ENCODE measurements around the gene EMSY.

The EMSY gene

DNA sequence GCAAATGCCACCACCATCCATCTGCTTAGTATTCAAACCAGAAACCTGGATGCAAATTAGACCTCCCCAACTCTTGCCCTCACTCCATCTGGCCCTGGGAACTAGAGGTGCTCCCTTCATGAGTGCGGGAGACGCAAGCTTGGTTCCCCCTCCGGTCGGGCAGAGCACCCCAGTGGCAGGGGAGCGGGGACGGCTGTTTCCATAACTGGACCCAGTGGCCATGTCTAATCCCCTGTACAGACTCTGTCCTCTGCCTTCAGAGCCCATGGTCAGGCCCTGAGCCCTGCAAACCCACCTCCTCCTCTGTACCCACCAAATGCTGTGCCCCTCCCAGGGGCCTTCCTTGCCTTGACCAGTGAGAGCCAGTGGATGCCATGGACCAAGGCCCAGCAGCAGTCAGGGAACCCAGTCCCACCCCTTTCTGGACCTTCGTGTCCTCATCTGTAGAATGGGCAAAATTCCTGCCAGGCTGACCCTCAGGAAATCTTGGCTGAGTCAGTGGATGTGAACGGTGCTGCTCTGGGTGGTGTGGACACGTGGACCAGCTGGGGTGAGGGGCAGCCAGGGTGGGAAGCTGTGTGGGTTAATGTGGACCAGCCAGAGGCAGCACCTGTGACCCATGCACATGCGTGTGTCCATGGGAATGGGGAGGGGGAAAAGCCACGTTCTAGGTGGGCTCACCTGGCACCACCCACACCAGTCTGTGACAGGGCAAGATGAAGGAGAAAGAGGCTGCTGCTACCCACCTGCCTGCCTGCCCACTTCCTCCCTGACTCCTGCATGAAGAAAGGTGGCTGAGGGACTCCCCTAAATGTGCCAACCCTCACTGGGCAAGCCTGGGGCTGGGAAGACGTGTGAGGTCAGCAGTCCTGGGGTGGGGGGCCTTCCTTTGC lies 153.0 kb downstream of the EMSY start:
- no peak for DNase-seq

DNA sequence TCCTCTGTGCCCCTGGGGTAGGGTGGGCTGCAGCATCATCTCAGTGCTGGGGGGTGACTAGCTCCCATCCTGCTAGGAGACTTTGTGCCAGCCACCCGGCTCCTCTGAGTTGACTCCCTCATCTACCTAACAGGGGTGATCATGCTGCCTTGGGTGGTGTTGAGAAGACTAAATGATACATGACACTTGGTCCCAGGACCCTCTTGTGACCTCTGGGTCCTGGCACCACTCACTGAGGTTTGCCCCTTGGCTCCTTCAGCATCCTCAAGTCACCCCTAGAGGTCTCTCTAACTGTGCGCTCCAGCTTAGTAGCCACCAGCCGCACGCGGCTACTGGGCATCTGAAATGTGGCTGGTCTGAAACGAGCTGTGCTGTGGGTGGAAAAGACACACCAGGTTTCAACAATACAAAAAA lies 153.6 kb downstream of the EMSY start:
- no peak for DNase-seq

DNA sequence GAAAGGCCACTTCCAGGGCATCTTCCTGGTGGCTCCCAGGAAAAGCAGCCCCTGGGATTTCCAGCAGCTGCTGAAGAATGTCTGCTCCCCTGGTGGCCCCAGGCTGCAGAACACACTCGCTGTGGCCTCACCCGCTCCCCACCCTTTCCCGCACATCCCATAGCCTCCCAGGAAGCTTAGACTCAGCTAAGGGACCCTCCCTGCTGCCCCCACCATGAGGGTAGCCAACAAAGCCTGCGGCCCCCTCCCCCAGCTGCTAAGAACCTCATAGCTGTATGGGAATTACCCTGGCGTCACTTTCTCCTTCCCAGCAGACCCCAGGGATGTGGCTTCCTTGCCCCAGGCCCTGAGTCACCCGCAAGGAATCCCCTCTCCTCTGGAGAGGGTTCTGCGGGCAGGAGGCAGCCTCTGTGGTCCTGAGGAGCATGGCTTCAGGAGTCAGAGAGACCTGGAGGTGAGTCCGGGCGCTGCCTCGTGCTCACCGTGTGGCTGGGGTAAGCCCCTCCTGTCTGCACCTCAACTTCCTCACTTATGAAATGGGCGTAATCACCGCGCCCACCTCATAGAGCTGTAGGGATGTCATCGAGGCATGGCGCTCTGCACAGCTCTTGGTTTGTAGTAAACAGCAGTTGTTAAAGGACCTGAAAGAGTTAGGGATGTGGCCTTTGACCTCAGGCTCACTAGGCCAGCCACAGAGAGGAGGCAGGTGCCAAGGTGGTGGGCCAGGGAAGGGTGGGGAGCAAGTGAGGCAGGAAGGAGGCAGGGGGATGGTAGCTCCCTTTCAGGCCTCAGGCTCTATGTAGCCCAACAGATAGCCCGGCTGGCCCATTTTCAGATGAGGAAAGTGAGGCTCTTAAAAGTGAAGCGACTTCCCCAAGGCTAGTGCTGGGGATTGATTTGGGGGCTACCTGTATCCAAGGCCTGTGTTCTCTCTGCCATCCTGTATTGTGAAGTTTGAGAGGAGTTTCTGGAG lies 154.5 kb downstream of the EMSY start:
- no peak for DNase-seq

DNA sequence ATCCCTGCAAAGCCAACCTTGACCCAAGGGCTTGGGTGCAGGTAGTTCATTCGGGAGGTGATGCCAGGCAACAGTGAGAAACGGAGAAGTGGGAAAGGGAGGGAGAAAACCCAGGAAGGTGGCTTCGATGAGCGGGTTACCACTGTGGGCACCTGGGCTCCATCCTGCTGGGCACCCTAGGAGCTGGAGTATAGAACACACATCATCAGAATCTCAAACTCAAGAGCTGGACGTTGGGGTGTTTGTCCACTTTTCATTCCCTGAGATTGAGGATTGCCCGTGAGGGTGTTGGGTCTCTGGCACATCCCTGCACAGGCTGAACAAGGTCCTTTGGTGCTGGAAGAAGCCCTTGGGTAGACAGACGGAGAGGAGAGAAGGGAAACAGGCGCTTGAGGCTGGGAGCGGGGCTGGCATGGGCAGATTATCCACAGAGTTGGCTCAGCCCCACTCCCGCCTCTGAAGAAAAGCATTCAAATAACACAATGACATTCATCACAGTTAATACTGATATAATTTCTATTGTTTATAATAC lies 155.4 kb downstream of the EMSY start:
- DNase-seq = no peak

DNA sequence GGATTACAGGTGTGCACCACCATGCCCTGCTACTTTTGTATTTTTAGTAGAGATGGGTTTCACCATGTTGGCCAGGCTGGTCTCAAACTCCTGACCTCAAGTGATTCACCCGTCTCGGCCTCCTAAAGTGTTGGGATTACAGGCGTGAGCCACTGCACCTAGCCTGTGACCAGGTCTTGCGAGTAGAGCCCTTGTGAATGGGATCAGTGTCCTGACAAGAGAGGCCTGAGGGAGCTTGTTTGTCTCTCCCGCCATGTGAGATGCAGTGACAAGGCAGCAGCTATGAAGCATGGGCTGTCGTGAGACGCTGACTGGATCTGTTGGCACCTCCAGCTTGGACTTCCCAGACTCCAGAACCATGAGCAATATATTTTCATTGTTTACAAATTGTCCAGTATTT lies 156.5 kb downstream of the EMSY start:
- no peak for DNase-seq

DNA sequence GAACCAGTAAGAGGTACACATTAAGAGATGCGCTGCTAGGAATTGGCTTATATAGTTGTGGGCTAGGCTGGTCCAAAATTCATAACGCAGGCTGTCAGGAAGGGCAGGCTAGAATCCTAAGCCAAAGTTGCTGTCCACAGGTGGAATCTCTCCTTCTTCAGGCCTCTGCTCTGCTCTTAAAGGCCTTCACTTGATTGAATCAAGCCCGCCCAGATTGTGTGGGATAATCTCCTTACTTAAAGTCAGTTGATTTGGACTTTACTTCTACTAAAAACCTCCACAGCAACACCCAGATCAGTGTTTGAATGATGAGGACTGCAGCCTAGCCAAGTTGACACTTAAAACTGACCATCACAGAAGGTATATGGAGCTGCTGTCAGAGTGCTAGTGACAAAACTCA lies 156.9 kb downstream of the EMSY start:
- DNase-seq = no peak

DNA sequence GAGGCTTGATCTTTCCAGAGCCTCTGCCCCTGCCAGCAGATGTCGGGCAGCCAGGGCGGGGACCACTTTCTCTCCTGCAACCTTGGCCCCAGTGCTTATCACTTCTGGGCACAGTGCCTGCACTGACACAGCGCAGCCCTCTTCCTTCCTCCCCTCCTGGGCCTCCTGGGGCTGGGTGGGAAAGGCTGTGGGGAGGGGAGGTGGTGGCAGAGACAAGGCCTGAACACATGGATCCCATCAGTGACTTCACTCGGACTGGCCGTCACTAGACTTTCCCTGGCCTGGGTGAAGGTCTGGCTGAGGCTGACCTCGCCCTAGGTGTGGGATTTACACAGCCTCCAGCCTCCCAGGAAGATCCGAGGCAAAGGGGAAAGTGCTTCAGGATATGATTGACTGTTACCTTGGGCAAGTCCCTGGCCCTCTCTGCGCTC lies 157.6 kb downstream of the EMSY start:
- DNase-seq = no peak

Measured in hippocampal formation (tissue), 2 donors.